Mucosa of rectum (tissue), 2 donors: ENCODE data around the gene ESM1.
"Not testable (repeated sequence)": the region's sequence is repeated elsewhere in the genome, so short reads cannot be mapped to it uniquely, and the experiment has no call there.

Source experiments
- H3K27ac ChIP-seq, 2 donors: one replicate each; pipeline ENCODE4 v1.7.0; 2013; ENCODE audit warnings: inconsistent platforms in 2 of 2, low read depth in 2 of 2, low read length in 2 of 2
- H3K27me3 ChIP-seq, 2 donors: one replicate each; pipeline ENCODE4 v1.7.0; 2013; ENCODE audit warnings: low read length in 2 of 2; ENCODE audit not compliant: control insufficient read depth in 2 of 2, insufficient read depth in 2 of 2
- H3K36me3 ChIP-seq, 2 donors: one replicate each; pipeline ENCODE4 v1.7.0; 2013; ENCODE audit warnings: low read length in 2 of 2; ENCODE audit not compliant: control insufficient read depth in 2 of 2, insufficient read depth in 2 of 2
- H3K4me1 ChIP-seq, 2 donors: one replicate each; pipeline ENCODE4 v1.7.0; 2013; ENCODE audit warnings: low read length in 2 of 2, mild to moderate bottlenecking in 1 of 2; ENCODE audit not compliant: control insufficient read depth in 2 of 2, insufficient read depth in 2 of 2
- H3K4me3 ChIP-seq, 2 donors: one replicate each; pipeline ENCODE4 v1.7.0; 2013; ENCODE audit warnings: low read length in 2 of 2
- H3K9ac ChIP-seq, 2 donors: one replicate each; pipeline ENCODE4 v1.7.0; 2013; ENCODE audit warnings: low read length in 2 of 2, low read depth in 1 of 2, mild to moderate bottlenecking in 1 of 2
- H3K9me3 ChIP-seq, 2 donors: one replicate each; pipeline ENCODE4 v1.7.0; 2013; ENCODE audit warnings: low read length in 2 of 2; ENCODE audit not compliant: control insufficient read depth in 2 of 2
- donor health status: healthy.
- donor health status: Normal muscosa, but diverticular disease.

ESM1 gene, protein sequence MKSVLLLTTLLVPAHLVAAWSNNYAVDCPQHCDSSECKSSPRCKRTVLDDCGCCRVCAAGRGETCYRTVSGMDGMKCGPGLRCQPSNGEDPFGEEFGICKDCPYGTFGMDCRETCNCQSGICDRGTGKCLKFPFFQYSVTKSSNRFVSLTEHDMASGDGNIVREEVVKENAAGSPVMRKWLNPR

DNA sequence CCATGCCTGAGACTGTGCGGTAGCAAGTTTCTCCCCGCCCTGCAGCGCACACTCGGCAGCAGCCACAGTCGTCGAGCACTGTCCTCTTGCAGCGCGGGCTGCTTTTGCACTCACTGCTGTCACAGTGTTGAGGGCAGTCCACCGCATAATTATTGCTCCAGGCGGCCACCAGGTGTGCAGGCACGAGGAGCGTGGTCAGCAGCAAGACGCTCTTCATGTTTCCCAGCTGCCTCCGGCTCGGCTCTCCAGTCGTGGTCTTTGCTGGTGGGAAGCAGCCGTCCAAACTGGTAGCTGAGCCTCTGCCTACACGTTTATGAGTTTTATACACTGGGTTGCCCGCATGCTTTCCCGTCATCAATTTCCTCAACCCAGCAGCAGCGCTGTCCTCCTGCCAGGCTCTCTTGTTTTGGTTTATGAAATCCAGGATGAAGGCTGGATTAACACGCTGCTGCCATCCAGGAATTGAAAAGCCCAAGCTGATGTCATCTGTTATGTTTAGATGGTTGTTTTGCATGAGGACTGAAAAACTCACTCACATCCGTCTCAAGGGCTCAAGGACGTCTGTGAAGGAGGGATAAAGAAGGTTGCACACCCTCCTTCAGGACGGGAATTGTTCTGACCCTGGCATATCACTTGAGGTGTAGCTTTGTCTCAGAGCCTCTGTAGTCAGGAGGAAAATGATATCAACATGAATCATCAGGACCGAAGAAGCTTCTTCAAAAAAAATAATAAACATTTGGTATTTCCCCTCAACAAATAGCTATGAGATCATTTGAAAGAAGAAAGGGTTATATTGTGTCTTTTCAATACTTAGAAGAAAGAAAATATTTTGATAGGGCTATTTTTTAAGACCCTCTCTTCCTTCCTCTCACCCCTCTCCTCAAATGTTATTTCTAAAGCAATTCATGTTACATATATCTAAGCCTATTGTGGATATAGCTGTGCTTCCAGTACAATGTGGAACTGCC lies at the start of gene ESM1:
Gene ESM1 (minus strand): TSS at position 293 of the 968 bp plus-strand sequence. CDS start 76 bp downstream, at position 217.
- Histone ChIP-seq H3K9ac (no peak within 1 kb of the TSS), H3K27ac (no peak within 1 kb of the TSS), H3K4me3 (no peak within 1 kb of the TSS)

DNA sequence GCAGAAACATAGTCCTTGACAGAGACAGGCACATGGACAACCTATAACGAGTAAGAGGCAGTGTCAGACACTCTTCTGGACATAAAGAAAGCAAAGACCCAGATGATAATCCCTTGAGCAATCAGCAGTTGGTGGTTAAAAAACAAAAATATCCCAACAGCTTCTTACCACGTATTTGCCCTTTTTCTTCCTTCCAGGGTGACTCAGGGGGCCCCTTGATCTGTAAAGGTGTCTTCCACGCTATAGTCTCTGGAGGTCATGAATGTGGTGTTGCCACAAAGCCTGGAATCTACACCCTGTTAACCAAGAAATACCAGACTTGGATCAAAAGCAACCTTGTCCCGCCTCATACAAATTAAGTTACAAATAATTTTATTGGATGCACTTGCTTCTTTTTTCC lies 48.2 kb upstream of the ESM1 start:
- Histone ChIP-seq H3K9ac (no peak overlapping the region), H3K27me3 (no peaks in the 10 kb centered on the region), H3K9me3 (no peaks in the 10 kb centered on the region), H3K27ac (no peak overlapping the region), H3K36me3 (no peaks in the 10 kb centered on the region), H3K4me3 (no peak overlapping the region), H3K4me1 (no peaks in the 10 kb centered on the region)

More for the DNA sequence above, at the start of gene ESM1:
- Histone ChIP-seq H3K27me3 (no peaks in the 10 kb centered on the region), H3K36me3 (no peaks in the 10 kb centered on the region), H3K9me3 (no peaks in the 10 kb centered on the region), H3K4me1 (no peaks in the 10 kb centered on the region)

DNA sequence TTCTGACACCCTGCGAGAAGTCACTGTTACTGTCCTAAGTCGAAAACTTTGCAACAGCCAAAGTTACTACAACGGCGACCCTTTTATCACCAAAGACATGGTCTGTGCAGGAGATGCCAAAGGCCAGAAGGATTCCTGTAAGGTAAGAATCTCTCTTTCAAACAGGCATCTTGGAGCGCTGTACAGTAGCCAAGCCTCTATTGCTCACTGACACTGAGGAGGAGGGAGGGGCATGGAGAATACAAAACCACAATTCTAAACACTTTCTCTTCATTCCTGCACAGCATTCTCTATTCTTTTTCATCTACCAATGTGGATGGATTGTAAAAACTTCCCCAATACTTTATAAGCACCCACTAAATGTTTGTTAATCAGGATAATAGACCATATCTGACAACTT lies 46.1 kb upstream of the ESM1 start:
- no peak overlapping the region for H3K4me3 ChIP-seq
- no peak overlapping the region for H3K27ac ChIP-seq
- H3K4me1 ChIP-seq: no peaks in the 10 kb centered on the region
- no peaks in the 10 kb centered on the region for H3K27me3 ChIP-seq
- no peak overlapping the region for H3K9ac ChIP-seq
- no peaks in the 10 kb centered on the region for H3K36me3 ChIP-seq
- H3K9me3 ChIP-seq: no peaks in the 10 kb centered on the region

DNA sequence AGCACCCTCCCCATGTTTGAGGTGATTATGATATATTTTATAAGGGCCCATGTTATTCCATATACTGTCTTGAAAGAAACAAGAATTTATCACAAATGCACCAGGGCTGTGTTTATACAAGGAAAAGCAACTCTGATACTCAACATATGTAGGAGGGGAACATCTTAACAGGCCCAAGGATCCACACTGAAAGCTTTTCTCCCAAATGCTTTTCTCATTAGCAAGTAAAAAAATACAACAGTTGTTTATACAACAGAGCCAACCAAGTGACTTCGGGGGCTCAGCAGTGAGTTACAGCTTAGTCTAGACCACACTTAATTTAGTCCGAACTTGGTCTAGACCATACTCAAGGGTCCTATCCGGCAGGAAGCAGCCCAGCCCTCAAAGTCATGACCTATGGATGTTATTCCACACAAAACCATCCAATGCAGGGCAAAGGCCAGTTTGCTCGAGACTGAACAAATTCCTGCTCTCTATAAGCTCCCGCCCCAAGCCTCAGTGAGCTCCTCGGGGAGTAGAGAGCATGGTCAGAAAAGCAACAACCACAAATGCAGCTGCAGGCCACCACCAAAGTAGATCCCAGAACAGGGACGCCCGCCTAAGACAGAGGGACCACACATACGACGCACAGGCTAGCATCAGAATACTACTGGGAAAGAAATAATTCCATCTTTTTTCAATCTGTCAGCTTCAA lies 45.4 kb upstream of the ESM1 start:
- Histone ChIP-seq H3K27me3 (no peaks in the 10 kb centered on the region), H3K9me3 (no peaks in the 10 kb centered on the region), H3K4me3 (no peak overlapping the region), H3K27ac (no peak overlapping the region), H3K36me3 (no peaks in the 10 kb centered on the region), H3K9ac (no peak overlapping the region), H3K4me1 (no peaks in the 10 kb centered on the region)

DNA sequence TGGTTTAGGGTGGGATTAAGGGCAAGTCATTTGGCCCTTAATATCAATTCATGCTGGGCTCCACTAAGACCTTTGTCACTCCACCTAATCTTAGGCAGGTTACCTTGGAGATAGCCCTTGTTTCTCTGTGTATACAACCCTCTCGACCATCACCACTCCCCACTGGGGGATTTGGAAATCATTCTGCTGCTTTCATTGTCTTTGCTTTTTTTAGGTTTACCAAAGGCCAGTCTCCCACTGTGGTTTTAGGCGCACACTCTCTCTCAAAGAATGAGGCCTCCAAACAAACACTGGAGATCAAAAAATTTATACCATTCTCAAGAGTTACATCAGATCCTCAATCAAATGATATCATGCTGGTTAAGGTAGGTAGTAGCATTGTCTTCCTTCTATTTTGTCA lies 44.8 kb upstream of the ESM1 start:
- Histone ChIP-seq H3K27ac (no peak overlapping the region), H3K36me3 (no peaks in the 10 kb centered on the region), H3K9me3 (no peaks in the 10 kb centered on the region), H3K4me1 (no peaks in the 10 kb centered on the region), H3K27me3 (no peaks in the 10 kb centered on the region), H3K9ac (no peak overlapping the region), H3K4me3 (no peak overlapping the region)

DNA sequence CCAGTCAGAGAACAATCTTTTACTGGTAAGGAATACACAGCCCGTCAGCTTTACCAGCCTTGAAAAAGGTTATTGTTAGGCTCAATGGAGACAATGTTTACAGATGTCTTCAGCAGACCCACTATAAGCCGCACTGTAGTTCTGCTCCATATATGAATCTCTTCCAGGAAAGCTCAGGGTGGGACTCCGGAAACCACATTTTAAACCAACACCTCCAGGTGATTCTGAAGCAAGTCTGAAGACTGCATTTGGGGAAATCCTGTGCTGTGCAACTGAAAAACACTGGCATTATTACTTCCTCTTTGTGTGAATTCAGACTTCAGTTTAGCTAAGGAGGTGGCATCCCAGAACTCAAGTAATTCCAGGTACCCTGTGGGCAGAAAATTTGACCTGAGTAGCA lies 42.2 kb upstream of the ESM1 start:
- H3K4me1 ChIP-seq: no peaks in the 10 kb centered on the region
- H3K9me3 ChIP-seq: no peaks in the 10 kb centered on the region
- no peaks in the 10 kb centered on the region for H3K36me3 ChIP-seq
- no peak overlapping the region for H3K27ac ChIP-seq
- H3K9ac ChIP-seq: no peak overlapping the region
- no peaks in the 10 kb centered on the region for H3K27me3 ChIP-seq
- H3K4me3 ChIP-seq: no peak overlapping the region

DNA sequence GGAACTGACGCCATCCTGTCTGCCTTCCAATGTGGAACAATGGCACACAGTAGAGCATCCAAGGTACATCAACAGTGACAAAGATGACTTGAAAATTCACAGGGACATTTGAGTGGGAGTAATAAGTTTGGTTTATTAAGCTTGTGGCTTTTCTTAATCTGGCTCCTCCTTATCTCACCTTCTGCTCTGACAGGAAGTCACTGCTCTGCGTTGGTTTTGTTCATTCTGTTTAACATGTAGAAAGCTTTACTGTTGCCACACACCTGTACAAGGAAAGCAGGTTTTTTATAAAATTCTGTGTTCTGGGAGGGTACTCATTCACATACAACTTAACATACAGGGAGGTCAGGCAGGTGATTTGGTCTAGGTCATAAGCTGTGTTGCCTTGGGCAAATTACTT lies 37.1 kb upstream of the ESM1 start:
- no peak overlapping the region for H3K9ac ChIP-seq
- no peaks in the 10 kb centered on the region for H3K9me3 ChIP-seq
- no peaks in the 10 kb centered on the region for H3K4me1 ChIP-seq
- H3K27ac ChIP-seq: no peak overlapping the region
- H3K36me3 ChIP-seq: no peaks in the 10 kb centered on the region
- H3K27me3 ChIP-seq: no peaks in the 10 kb centered on the region
- H3K4me3 ChIP-seq: no peak overlapping the region

DNA sequence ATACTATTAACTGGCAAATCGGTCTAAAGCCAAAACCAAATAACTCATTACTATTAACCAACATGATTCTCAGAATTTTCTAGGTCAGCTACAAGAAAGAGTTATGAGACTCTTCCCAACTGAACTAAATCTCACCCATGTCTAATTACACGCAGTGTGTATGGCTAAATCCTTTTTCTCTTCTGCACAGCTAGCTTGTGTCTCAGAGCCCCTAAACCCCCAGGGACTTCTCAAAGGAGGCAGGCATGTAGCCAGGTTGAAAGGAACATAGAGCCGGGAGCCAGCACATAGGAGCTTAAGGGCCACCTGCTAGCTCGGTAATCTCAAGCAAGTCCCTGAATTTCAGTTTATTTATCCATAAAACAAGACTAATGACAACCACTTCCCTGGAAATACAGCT lies 36.4 kb upstream of the ESM1 start:
- H3K4me3 ChIP-seq: no peak overlapping the region
- H3K27me3 ChIP-seq: no peaks in the 10 kb centered on the region
- H3K9me3 ChIP-seq: no peaks in the 10 kb centered on the region
- no peaks in the 10 kb centered on the region for H3K4me1 ChIP-seq
- H3K9ac ChIP-seq: no peak overlapping the region
- H3K36me3 ChIP-seq: no peaks in the 10 kb centered on the region
- H3K27ac ChIP-seq: no peak overlapping the region

DNA sequence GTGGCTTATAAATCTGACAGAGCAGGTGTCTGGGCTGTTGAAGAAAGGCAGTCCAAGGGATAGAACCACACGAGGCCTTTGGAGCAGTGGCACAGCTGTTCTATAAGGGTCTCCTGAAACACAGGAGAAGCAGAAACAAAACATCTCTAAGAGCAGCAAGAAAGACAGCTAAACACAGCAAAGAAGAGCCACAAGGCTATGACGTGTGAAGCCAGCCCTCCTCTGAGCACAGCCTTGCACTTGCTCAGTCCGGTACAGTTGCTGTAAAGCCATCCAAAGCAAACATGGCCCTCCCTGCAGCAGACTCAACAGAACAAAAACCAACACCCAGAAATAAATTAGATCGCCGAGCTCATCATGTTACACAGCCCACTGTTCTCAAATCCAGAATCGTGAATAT lies 36.0 kb upstream of the ESM1 start:
- Histone ChIP-seq H3K9ac (no peak overlapping the region), H3K36me3 (no peaks in the 10 kb centered on the region), H3K4me1 (no peaks in the 10 kb centered on the region), H3K4me3 (no peak overlapping the region), H3K27ac (no peak overlapping the region), H3K9me3 (no peaks in the 10 kb centered on the region), H3K27me3 (no peaks in the 10 kb centered on the region)

DNA sequence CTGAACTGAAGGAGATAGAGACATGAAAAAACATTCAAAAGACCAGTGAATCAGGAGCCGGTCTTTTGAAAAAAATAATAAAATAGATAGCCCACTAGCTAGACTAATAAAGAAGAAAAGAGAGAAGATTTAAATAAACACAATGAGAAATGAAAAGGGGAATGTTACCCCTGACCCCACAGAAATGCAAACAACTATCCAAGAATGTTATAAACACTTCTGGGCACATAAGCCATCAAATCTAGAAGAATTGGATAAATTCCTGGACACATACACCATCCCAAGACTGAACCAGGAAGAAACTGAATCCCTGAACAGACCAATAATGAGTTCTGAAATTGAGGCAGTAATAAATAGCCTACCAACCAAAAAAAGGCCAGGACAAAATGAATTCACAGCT lies 24.8 kb upstream of the ESM1 start:
- H3K4me3 ChIP-seq, H3K27ac ChIP-seq, H3K27me3 ChIP-seq, H3K36me3 ChIP-seq, H3K4me1 ChIP-seq, H3K9me3 ChIP-seq, H3K9ac ChIP-seq: not testable (repeated sequence)
